GM23338 (cell line): Measurements from ENCODE around the gene GCNT2. TPM values are rescaled to one million over a fixed set of nuclear protein-coding genes. Genes with fewer than 3 reads are reported as not detected.

Experiments
- ATAC-seq: fragments of 200-7000 bp; cut with Tn5 transposase; 3 replicates; pipeline ENCODE4 v1.9.1; 2020
- DNase-seq: peaks from one replicate; pipeline ENCODE4 v3.0.0-alpha.2; 2015; ENCODE audit warnings: low spot score
- H2AFZ ChIP-seq: fragments of 200-600 bp; sonication (generic); 2 replicates; pipeline ENCODE4 v1.8.0; 2016; ENCODE audit warnings: antibody characterized with exemption, mild to moderate bottlenecking, moderate library complexity
- H3F3A ChIP-seq: fragments of 200-600 bp; sonication (generic); replicated peaks from 2 replicates; pipeline ENCODE4 v1.8.0; 2017; ENCODE audit warnings: antibody characterized with exemption, mixed run types, low read depth
- H3K27ac ChIP-seq: fragments of 200-600 bp; sonication (generic); 2 replicates; pipeline ENCODE4 v1.6.1; 2016; ENCODE audit warnings: low read depth
- H3K27me3 ChIP-seq: fragments of 200-600 bp; sonication (generic); 2 replicates; pipeline ENCODE4 v1.8.0; 2016; ENCODE audit warnings: mild to moderate bottlenecking, mixed run types, moderate library complexity; ENCODE audit not compliant: insufficient read depth
- H3K36me3 ChIP-seq: fragments of 200-600 bp; sonication (generic); 2 replicates; pipeline ENCODE4 v1.8.0; 2016; ENCODE audit warnings: mild to moderate bottlenecking; ENCODE audit not compliant: insufficient read depth
- H3K4me1 ChIP-seq: fragments of 200-600 bp; sonication (generic); 2 replicates; pipeline ENCODE4 v1.8.0; 2016; ENCODE audit warnings: mild to moderate bottlenecking, moderate library complexity; ENCODE audit not compliant: insufficient read depth
- H3K4me2 ChIP-seq: fragments of 200-600 bp; sonication (generic); 2 replicates; pipeline ENCODE4 v1.7.1; 2017; ENCODE audit warnings: mixed run types
- H3K4me3 ChIP-seq: fragments of 200-600 bp; sonication (generic); 2 replicates; pipeline ENCODE4 v1.6.1; 2016; ENCODE audit warnings: mixed run types
- H3K79me2 ChIP-seq: fragments of 200-600 bp; sonication (generic); replicated peaks from 2 replicates; pipeline ENCODE4 v1.8.0; 2017; ENCODE audit warnings: mild to moderate bottlenecking; ENCODE audit not compliant: insufficient read depth
- H3K9me2 ChIP-seq: fragments of 200-600 bp; sonication (generic); 2 replicates; pipeline ENCODE4 v1.8.0; 2017; ENCODE audit not compliant: insufficient read depth
- H4K20me1 ChIP-seq: fragments of 200-600 bp; sonication (generic); replicated peaks from 2 replicates; pipeline ENCODE4 v1.8.0; 2017; ENCODE audit warnings: mild to moderate bottlenecking; ENCODE audit not compliant: insufficient read depth
- H3K27ac Mint-ChIP-seq: 2 replicates; pipeline ENCODE4 v1.8.0; 2020; ENCODE audit warnings: inconsistent platforms, mild to moderate bottlenecking, moderate library complexity, mixed read lengths
- H3K27me3 Mint-ChIP-seq: 3 replicates; pipeline ENCODE4 v1.8.0; 2022; ENCODE audit warnings: low read depth, mild to moderate bottlenecking, moderate library complexity, mixed read lengths, inconsistent platforms; ENCODE audit not compliant: insufficient read depth, poor library complexity
- H3K36me3 Mint-ChIP-seq: 3 replicates; pipeline ENCODE4 v1.8.0; 2021; ENCODE audit warnings: low read depth, mild to moderate bottlenecking, inconsistent platforms, moderate library complexity, mixed read lengths
- H3K4me1 Mint-ChIP-seq: 3 replicates; pipeline ENCODE4 v1.8.0; 2020; ENCODE audit warnings: mild to moderate bottlenecking, inconsistent platforms, mixed read lengths
- H3K4me3 Mint-ChIP-seq: 3 replicates; pipeline ENCODE4 v1.8.0; 2021; ENCODE audit warnings: moderate library complexity, mild to moderate bottlenecking, inconsistent platforms, mixed read lengths
- H3K9me3 Mint-ChIP-seq: 3 replicates; pipeline ENCODE4 v1.8.0; 2020; ENCODE audit warnings: moderate library complexity, mild to moderate bottlenecking, inconsistent platforms, mixed read lengths
- CREB1 ChIP-seq: fragments of 250-450 bp; sonication (Bioruptor Pico); IDR thresholded peaks from 2 replicates; pipeline ENCODE4 v1.5.0; 2020; ENCODE audit warnings: low read depth, mild to moderate bottlenecking, moderate library complexity
- CTCF ChIP-seq, 2 experiments: fragments of 200-600 bp in 1 of 2; sonication (generic) in 1 of 2; conservative IDR thresholded peaks; 2 replicates each; pipeline versions ENCODE4 v1.5.1 to v1.6.1; 2016 to 2017; ENCODE audit warnings: antibody characterized with exemption in 2 of 2, low read depth in 2 of 2, mild to moderate bottlenecking in 2 of 2, moderate library complexity in 1 of 2
- ETS1 ChIP-seq: IDR thresholded peaks from 2 replicates; pipeline ENCODE4 v1.6.1; 2016; ENCODE audit warnings: antibody characterized with exemption
- EZH2phosphoT487 ChIP-seq: fragments of 200-600 bp; sonication (generic); IDR thresholded peaks from one replicate; pipeline ENCODE4 v1.8.1; 2018; ENCODE audit warnings: antibody characterized with exemption; ENCODE audit not compliant: unreplicated experiment
- JUNB ChIP-seq: IDR thresholded peaks from one replicate; pipeline ENCODE4 v1.6.1; 2016; ENCODE audit warnings: antibody characterized with exemption; ENCODE audit not compliant: unreplicated experiment
- POLR2AphosphoS5 ChIP-seq: IDR thresholded peaks from 2 replicates; pipeline ENCODE4 v1.6.1; 2016; ENCODE audit warnings: antibody characterized with exemption, low read depth
- REST ChIP-seq: IDR thresholded peaks from one replicate; pipeline ENCODE4 v1.6.1; 2018; ENCODE audit warnings: antibody characterized with exemption; ENCODE audit not compliant: unreplicated experiment
- STAT1 ChIP-seq: IDR thresholded peaks from one replicate; pipeline ENCODE4 v1.6.1; 2016; ENCODE audit warnings: antibody characterized with exemption; ENCODE audit not compliant: unreplicated experiment
- ZNF114 ChIP-seq: fragments of 250-450 bp; sonication (Bioruptor Pico); IDR thresholded peaks from 2 replicates; pipeline ENCODE4 v1.5.0; 2020; ENCODE audit warnings: mild to moderate bottlenecking, moderate library complexity
- ZNF331 ChIP-seq: fragments of 250-450 bp; sonication (Bioruptor Pico); IDR thresholded peaks from 2 replicates; pipeline ENCODE4 v1.5.0; 2020; ENCODE audit warnings: low read depth, mild to moderate bottlenecking, moderate library complexity
- ZNF462 ChIP-seq: fragments of 250-450 bp; sonication (Bioruptor Pico); IDR thresholded peaks from 2 replicates; pipeline ENCODE4 v1.5.0; 2020; ENCODE audit warnings: mild to moderate bottlenecking, moderate library complexity
- polyA plus RNA-seq: library from polyadenylated mRNA; unstranded; fragments of >200 nt; fragmentation: Nextera tagmentation; extraction: Ambion mirVana; gene quantifications from 2 replicates; pipeline ENCODE4 v1.2.1, GENCODE V29; 2016
- total RNA-seq: library from RNA; depleted of rRNA; stranded (reverse); fragments of >200 nt; shearing (Covaris generic); gene quantifications from 2 replicates; pipeline ENCODE4 v1.2.3, GENCODE V29; 2014

Gene GCNT2
- total and polyA plus RNA-seq, 2 experiments from 2014 or later = 28.3 to 137 TPM

- no peak for TF ChIP-seq ETS1
- TF ChIP-seq CREB1 (CRISPR knock-in tag) = no peak
- no peak for TF ChIP-seq STAT1
- no peak for TF ChIP-seq EZH2phosphoT487
- no peak for TF ChIP-seq POLR2AphosphoS5
- no peak for TF ChIP-seq JUNB
Measured at GRCh38 chr6:10526156-10526555, 5.0 kb downstream of the GCNT2 start (continued).

GRCh38 chr6:10528158-10528981, 7.2 kb downstream of the GCNT2 start:
- Histone ChIP-seq H3K4me2 (peak overlapping the region; percentile 19; the same call in 1 of the 2 replicates), H3K36me3 (no peaks in the 10 kb centered on the region), H3K27ac (peak overlapping the region; percentile 42; the same call in 1 of the 2 replicates), H2AFZ (peak overlapping the region; percentile 21; the same call in 1 of the 2 replicates), H3K27me3 (no peaks in the 10 kb centered on the region), H3K9me2 (no peaks in the 10 kb centered on the region), H4K20me1 (no peaks in the 10 kb centered on the region), H3K4me1 (peaks cover 22% of the 10 kb centered on the region), H3K4me3 (no peak overlapping the region), H3K79me2 (peaks cover 9% of the 10 kb centered on the region; the same call in 1 of the 2 replicates), H3F3A (0 out of 2 replicates have a peak, but pooled peaks cover 4% of the 10 kb centered on the region)
- H3K36me3 Mint-ChIP-seq = peaks cover 6% of the 10 kb centered on the region; the same call in 1 of the 3 replicates
- peaks cover 35% of the 10 kb centered on the region for H3K4me1 Mint-ChIP-seq
- peak overlapping the region; percentile 90 for H3K27ac Mint-ChIP-seq
- ATAC-seq (peak; percentile 15; the same call in 2 of the 3 replicates), DNase-seq (no peak)
- no peak overlapping the region for H3K4me3 Mint-ChIP-seq
- peaks cover 6% of the 10 kb centered on the region for H3K27me3 Mint-ChIP-seq
- no peaks in the 10 kb centered on the region for H3K9me3 Mint-ChIP-seq
- TF ChIP-seq ZNF331 (CRISPR knock-in tag) (no peak), ZNF114 (CRISPR knock-in tag) (no peak), STAT1 (no peak), ZNF462 (CRISPR knock-in tag) (no peak), POLR2AphosphoS5 (no peak), REST (no peak), CTCF (conservative IDR thresholded peaks at IDR 0.05; ENCODE audit: low read depth in 2 of 2) (no peak)
